H9 (cell line): ENCODE measurements around the gene TENM3. TPM values are rescaled to one million over a fixed set of nuclear protein-coding genes. Genes with fewer than 3 reads are reported as not detected.
A peak's percentile ranks its signal among the peaks of the same experiment; 100 is the strongest.

ENCODE experiments used
- DNase-seq: peaks from one replicate; pipeline ENCODE4 v3.0.0-alpha.2; 2017
- H2AFZ ChIP-seq: one replicate; pipeline ENCODE4 v1.6.1; 2013; ENCODE audit warnings: mild to moderate bottlenecking, low read length, control low read depth, moderate library complexity
- H2AK5ac ChIP-seq: 2 replicates; pipeline ENCODE4 v1.6.1; 2013; ENCODE audit warnings: low read length, control low read depth, mixed read lengths; ENCODE audit not compliant: insufficient read length
- H2BK120ac ChIP-seq: one replicate; pipeline ENCODE4 v1.6.1; 2013; ENCODE audit warnings: low read depth, mild to moderate bottlenecking, low read length, control low read depth, inconsistent platforms; ENCODE audit not compliant: poor library complexity, severe bottlenecking
- H2BK12ac ChIP-seq: 2 replicates; pipeline ENCODE4 v1.6.1; 2013; ENCODE audit warnings: low read length, control low read depth, mixed read lengths, low read depth; ENCODE audit not compliant: insufficient read length
- H2BK15ac ChIP-seq: 2 replicates; pipeline ENCODE4 v1.6.1; 2013; ENCODE audit warnings: low read depth, low read length, control low read depth
- H2BK20ac ChIP-seq: one replicate; pipeline ENCODE4 v1.6.1; 2013; ENCODE audit warnings: low read depth, mild to moderate bottlenecking, low read length, control low read depth, inconsistent platforms; ENCODE audit not compliant: poor library complexity, severe bottlenecking
- H2BK5ac ChIP-seq: 2 replicates; pipeline ENCODE4 v1.6.1; 2013; ENCODE audit warnings: low read length, control low read depth, mixed read lengths; ENCODE audit not compliant: insufficient read length
- H3K14ac ChIP-seq: 2 replicates; pipeline ENCODE4 v1.6.1; 2013; ENCODE audit warnings: low read length, control low read depth; ENCODE audit not compliant: insufficient read depth
- H3K18ac ChIP-seq: 2 replicates; pipeline ENCODE4 v1.6.1; 2013; ENCODE audit warnings: low read depth, mild to moderate bottlenecking, mixed read lengths, low read length, control low read depth; ENCODE audit not compliant: insufficient read length
- H3K23ac ChIP-seq: 2 replicates; pipeline ENCODE4 v1.6.1; 2013; ENCODE audit warnings: low read length, control low read depth, mixed read lengths, low read depth; ENCODE audit not compliant: insufficient read length
- H3K23me2 ChIP-seq: 2 replicates; pipeline ENCODE4 v1.6.1; 2013; ENCODE audit warnings: low read depth, mild to moderate bottlenecking, mixed read lengths, low read length, control low read depth; ENCODE audit not compliant: insufficient read length, poor library complexity, severe bottlenecking
- H3K27ac ChIP-seq: 2 replicates; pipeline ENCODE4 v1.5.1; 2013; ENCODE audit warnings: low read length, control low read depth, mixed read lengths, low read depth; ENCODE audit not compliant: insufficient read length
- H3K27me3 ChIP-seq: 2 replicates; pipeline ENCODE4 v1.6.1; 2013; ENCODE audit warnings: low read length, control low read depth, inconsistent platforms; ENCODE audit not compliant: insufficient read depth
- H3K4ac ChIP-seq: 2 replicates; pipeline ENCODE4 v1.6.1; 2013; ENCODE audit warnings: low read depth, mild to moderate bottlenecking, control low read depth, inconsistent platforms, low read length, moderate library complexity
- H3K4me1 ChIP-seq: 2 replicates; pipeline ENCODE4 v1.6.1; 2013; ENCODE audit warnings: low read length, control low read depth, inconsistent platforms; ENCODE audit not compliant: insufficient read depth
- H3K4me2 ChIP-seq: 2 replicates; pipeline ENCODE4 v1.6.1; 2013; ENCODE audit warnings: low read length, control low read depth, mixed read lengths; ENCODE audit not compliant: insufficient read length, insufficient read depth
- H3K56ac ChIP-seq: 2 replicates; pipeline ENCODE4 v1.6.1; 2013; ENCODE audit warnings: low read depth, mild to moderate bottlenecking, mixed read lengths, low read length, control low read depth; ENCODE audit not compliant: insufficient read length
- H3K79me1 ChIP-seq: 2 replicates; pipeline ENCODE4 v1.6.1; 2013; ENCODE audit warnings: low read depth, mild to moderate bottlenecking, moderate library complexity, low read length, control low read depth, inconsistent platforms; ENCODE audit not compliant: insufficient read depth, poor library complexity, severe bottlenecking
- H3K79me2 ChIP-seq: 2 replicates; pipeline ENCODE4 v1.6.1; 2013; ENCODE audit warnings: low read length, control low read depth, inconsistent platforms; ENCODE audit not compliant: insufficient read depth
- H3K9ac ChIP-seq: 2 replicates; pipeline ENCODE4 v1.6.1; 2013; ENCODE audit warnings: low read length, control low read depth, mixed read lengths; ENCODE audit not compliant: insufficient read length; ENCODE audit errors: extremely low read depth
- H3K9me3 ChIP-seq: one replicate; pipeline ENCODE4 v1.6.1; 2013; ENCODE audit warnings: low read depth, low read length, inconsistent platforms; ENCODE audit not compliant: control insufficient read depth
- H3T11ph ChIP-seq: one replicate; pipeline ENCODE4 v1.6.1; 2013; ENCODE audit warnings: mild to moderate bottlenecking, low read length, control low read depth, inconsistent platforms
- H4K20me1 ChIP-seq: one replicate; pipeline ENCODE4 v1.6.1; 2013; ENCODE audit not compliant: control insufficient read depth, insufficient read length, insufficient read depth
- H4K5ac ChIP-seq: 2 replicates; pipeline ENCODE4 v1.6.1; 2013; ENCODE audit warnings: low read depth, mild to moderate bottlenecking, mixed read lengths, low read length, control low read depth; ENCODE audit not compliant: insufficient read length
- H4K8ac ChIP-seq: replicated peaks from 2 replicates; pipeline ENCODE4 v1.6.1; 2013; ENCODE audit warnings: low read length, control low read depth, mixed read lengths, low read depth; ENCODE audit not compliant: insufficient read length
- H4K91ac ChIP-seq: 2 replicates; pipeline ENCODE4 v1.6.1; 2013; ENCODE audit warnings: low read depth, mild to moderate bottlenecking, moderate library complexity, mixed read lengths, low read length, control low read depth; ENCODE audit not compliant: insufficient read length
- H3K27ac Mint-ChIP-seq, 3 experiments: 2 replicates in 2 of 3; 3 replicates in 1 of 3; pipeline ENCODE4 v1.8.0; 2020 to 2021; ENCODE audit warnings: mixed read lengths in 3 of 3, mild to moderate bottlenecking in 1 of 3, moderate library complexity in 1 of 3
- H3K27me3 Mint-ChIP-seq: 2 replicates; pipeline ENCODE4 v1.8.0; 2021; ENCODE audit warnings: low read depth, mild to moderate bottlenecking, moderate library complexity, mixed read lengths
- H3K36me3 Mint-ChIP-seq, 3 experiments: 2 replicates in 2 of 3; 3 replicates in 1 of 3; pipeline ENCODE4 v1.8.0; 2020 to 2021; ENCODE audit warnings: low read depth in 3 of 3, mixed read lengths in 3 of 3; ENCODE audit not compliant: insufficient read depth in 1 of 3
- H3K4me1 Mint-ChIP-seq, 2 experiments: 2 replicates each; pipeline ENCODE4 v1.8.0; 2020; ENCODE audit warnings: mixed read lengths in 2 of 2
- H3K4me3 Mint-ChIP-seq, 2 experiments: 2 replicates in 1 of 2; 3 replicates in 1 of 2; pipeline ENCODE4 v1.8.0; 2020 to 2021; ENCODE audit warnings: mild to moderate bottlenecking in 2 of 2, mixed read lengths in 2 of 2, moderate library complexity in 1 of 2
- H3K9me3 Mint-ChIP-seq, 2 experiments: 2 replicates in 1 of 2; 3 replicates in 1 of 2; pipeline ENCODE4 v1.8.0; 2020; ENCODE audit warnings: mild to moderate bottlenecking in 2 of 2, mixed read lengths in 2 of 2, moderate library complexity in 1 of 2
- CTCF ChIP-seq: fragments of 200-600 bp; sonication (generic); conservative IDR thresholded peaks from 3 replicates; pipeline ENCODE4 v1.8.0; 2021; ENCODE audit warnings: antibody characterized with exemption, mild to moderate bottlenecking
- WGBS: extraction: QIAGEN DNeasy Blood & Tissue Kit; methylation state at CpG from one replicate; pipeline ENCODE4 v1.1.7; 2013; ENCODE audit warnings: missing lambda C conversion rate, low lambda C conversion rate, mixed read lengths; ENCODE audit not compliant: insufficient read length; ENCODE audit errors: extremely low coverage; 5-methylcytosine and 5-hydroxymethylcytosine counted together
- total RNA-seq: library from RNA; stranded (reverse); gene quantifications from 2 replicates; pipeline ENCODE4 v1.2.1, GENCODE V29; 2021

TENM3 gene
- total RNA-seq, 1 experiment from 2014 or later = 49.6 TPM

- no CpG with 5 or more reads among the region's 26 CpGs for WGBS
- Histone ChIP-seq H3K23ac (no peak overlapping the region), H3K79me1 (no peaks in the 10 kb centered on the region), H3K4me2 (no peak overlapping the region), H3K4ac (no peak overlapping the region), H3K4me1 (no peaks in the 10 kb centered on the region), H3K27me3 (no peaks in the 10 kb centered on the region), H4K91ac (no peak overlapping the region), H3K9ac (no peak overlapping the region), H3K56ac (no peak overlapping the region), H4K20me1 (no peaks in the 10 kb centered on the region), H2BK12ac (no peak overlapping the region), H3K23me2 (no peaks in the 10 kb centered on the region), H2AFZ (no peak overlapping the region), H2BK15ac (no peak overlapping the region), H3K14ac (no peak overlapping the region), H2BK20ac (no peak overlapping the region), H3K79me2 (no peaks in the 10 kb centered on the region), H2BK5ac (no peak overlapping the region), H3K27ac (no peak overlapping the region), H3K18ac (no peak overlapping the region), H2AK5ac (no peak overlapping the region), H4K5ac (no peak overlapping the region), H3K9me3 (no peaks in the 10 kb centered on the region), H4K8ac (no peak overlapping the region), H3T11ph (no peak overlapping the region), H2BK120ac (no peak overlapping the region)
- peak; percentile 58 for TF ChIP-seq CTCF
- Mint-ChIP-seq H3K27me3 (peaks cover 2% of the 10 kb centered on the region), H3K36me3 (peaks cover 0 to 4% (median 0%) of the 10 kb centered on the region in 3 experiments; a peak in 3 of 7 replicates), H3K27ac (no peak overlapping the region), H3K4me1 (peaks cover 0 to 5% of the 10 kb centered on the region in 2 experiments; a peak in 1 of 4 replicates), H3K4me3 (no peak overlapping the region), H3K9me3 (peaks cover 4 to 6% of the 10 kb centered on the region in 2 experiments)
- DNase-seq = peak; percentile 56
Measured at GRCh38 chr4:182835006-182835740, 592.0 kb downstream of the TENM3 start.
